GM12864 (cell line): ENCODE results near the gene ADGRL2.

Experiments used
- DNase-seq: peaks from one replicate; pipeline ENCODE4 v3.0.0-alpha.2; 2011; ENCODE audit warnings: low read depth
- H3K4me3 ChIP-seq: 2 replicates; pipeline ENCODE4 v1.5.1; 2011; ENCODE audit warnings: mild to moderate bottlenecking, low read depth, low read length, control low read depth
- CTCF ChIP-seq: IDR thresholded peaks from 2 replicates; pipeline ENCODE4 v1.5.1; 2011; ENCODE audit warnings: low read depth, mild to moderate bottlenecking, moderate library complexity, low read length, control low read depth, inconsistent platforms; ENCODE audit errors: missing control alignments

Gene ADGRL2

GRCh38 chr1:81921851-81922462 lies 121.2 kb downstream of the ADGRL2 start:
- no peak overlapping the region for H3K4me3 ChIP-seq
- no peak for DNase-seq
- TF ChIP-seq CTCF = no peak

GRCh38 chr1:81922955-81923354 lies 122.2 kb downstream of the ADGRL2 start:
- no peak for DNase-seq
- TF ChIP-seq CTCF = no peak
- H3K4me3 ChIP-seq = no peak overlapping the region

GRCh38 chr1:81929106-81929505 lies 128.4 kb downstream of the ADGRL2 start:
- no peak for TF ChIP-seq CTCF
- no peak for DNase-seq

GRCh38 chr1:81936853-81937252 lies 136.1 kb downstream of the ADGRL2 start:
- TF ChIP-seq CTCF = no peak
- H3K4me3 ChIP-seq = no peak overlapping the region
- DNase-seq = no peak

More at GRCh38 chr1:81929106-81929505, 128.4 kb downstream of the ADGRL2 start:
- H3K4me3 ChIP-seq = no peak overlapping the region

GRCh38 chr1:81937791-81938450 lies 137.2 kb downstream of the ADGRL2 start:
- TF ChIP-seq CTCF = no peak
- DNase-seq = no peak
- no peak overlapping the region for H3K4me3 ChIP-seq

GRCh38 chr1:81948495-81948894 lies 147.8 kb downstream of the ADGRL2 start:
- DNase-seq = no peak
- TF ChIP-seq CTCF = no peak
- no peak overlapping the region for H3K4me3 ChIP-seq

GRCh38 chr1:81949421-81949820 lies 148.7 kb downstream of the ADGRL2 start:
- H3K4me3 ChIP-seq = no peak overlapping the region
- no peak for TF ChIP-seq CTCF
- DNase-seq = no peak
